Peyer's patch (tissue), 4 donors: ENCODE measurements around the gene NHSL1.

Experiments
- CTCF ChIP-seq, 6 experiments: fragments of 450-650 bp in 4 of 6; fragments of 200-600 bp in 2 of 6; sonication (generic) in 1 of 6; IDR thresholded peaks; one replicate each; pipeline ENCODE4 v1.5.1; 2017 to 2019; ENCODE audit warnings: antibody characterized with exemption in 6 of 6, mild to moderate bottlenecking in 3 of 6, moderate library complexity in 1 of 6
- POLR2A ChIP-seq, 2 donors: fragments of 450-650 bp; IDR thresholded peaks; one replicate each; pipeline ENCODE4 v1.5.1; 2017; ENCODE audit warnings: antibody characterized with exemption in 2 of 2, mild to moderate bottlenecking in 2 of 2, moderate library complexity in 2 of 2

GRCh38 chr6:138492871-138493270 is 6.4 kb downstream of the NHSL1 start:
- TF ChIP-seq CTCF (IDR thresholded peaks at IDR 0.05) (no peak), POLR2A (IDR thresholded peaks at IDR 0.05) (no peak)
